GM18508 (cell line): ENCODE results near the gene SLIT3.

Experiments
- ATAC-seq: cut with Tn5 transposase; IDR thresholded peaks from one replicate; pipeline ENCODE4 v1.9.1; 2021; ENCODE audit warnings: moderate number of reproducible peaks; ENCODE audit not compliant: insufficient read depth, unreplicated experiment

The SLIT3 gene

GRCh38 chr5:168984135-168984675, 316.7 kb downstream of the SLIT3 start:
- no peak for ATAC-seq

DNA sequence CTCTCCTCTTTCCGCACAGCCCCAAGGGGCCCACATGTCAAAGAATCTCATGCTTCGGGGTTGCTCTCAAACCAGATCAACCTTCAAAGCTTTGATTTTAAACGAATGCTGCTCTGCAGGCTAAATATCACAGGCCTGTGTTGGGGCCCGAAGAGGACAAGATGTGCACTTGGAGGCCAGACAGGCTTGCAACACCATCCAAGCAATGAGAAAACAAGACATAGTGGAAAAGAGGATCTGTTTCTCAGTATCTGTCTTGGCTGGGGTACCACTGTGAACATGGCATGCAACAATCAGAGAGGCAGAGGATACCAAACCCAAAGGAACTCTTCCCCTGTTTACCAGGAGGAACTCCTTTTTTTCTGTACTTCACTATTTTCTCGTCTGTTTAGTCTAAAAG, 321.8 kb downstream of the SLIT3 start:
- no peak for ATAC-seq

- no peak for ATAC-seq
These were observed 322.4 kb downstream of the SLIT3 start for GRCh38 chr5:168978500-168978899.

- ATAC-seq: no peak
These were observed 322.9 kb downstream of the SLIT3 start for GRCh38 chr5:168978015-168978414.

- ATAC-seq: no peak
These were observed 324.5 kb downstream of the SLIT3 start for GRCh38 chr5:168976311-168976970.

DNA sequence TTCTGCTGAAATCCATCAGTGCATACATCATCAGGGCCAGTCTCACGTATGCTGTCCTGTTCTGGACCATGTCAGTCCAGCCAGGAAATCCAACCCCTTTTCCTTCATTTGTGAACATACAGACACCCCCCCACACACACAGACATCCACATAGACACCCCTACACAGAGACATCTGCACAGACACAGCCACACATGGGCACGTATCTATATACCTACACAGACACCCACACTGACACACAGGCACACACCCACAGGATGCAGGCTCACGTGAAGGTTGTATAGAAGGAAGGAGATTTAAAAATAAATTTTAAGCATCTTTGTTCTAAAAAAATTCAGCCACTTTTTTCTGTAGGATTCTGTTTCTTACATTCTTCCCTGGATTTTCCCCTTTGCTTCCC, 325.6 kb downstream of the SLIT3 start:
- ATAC-seq: no peak

GRCh38 chr5:168974082-168974481, 326.9 kb downstream of the SLIT3 start:
- ATAC-seq: no peak

DNA sequence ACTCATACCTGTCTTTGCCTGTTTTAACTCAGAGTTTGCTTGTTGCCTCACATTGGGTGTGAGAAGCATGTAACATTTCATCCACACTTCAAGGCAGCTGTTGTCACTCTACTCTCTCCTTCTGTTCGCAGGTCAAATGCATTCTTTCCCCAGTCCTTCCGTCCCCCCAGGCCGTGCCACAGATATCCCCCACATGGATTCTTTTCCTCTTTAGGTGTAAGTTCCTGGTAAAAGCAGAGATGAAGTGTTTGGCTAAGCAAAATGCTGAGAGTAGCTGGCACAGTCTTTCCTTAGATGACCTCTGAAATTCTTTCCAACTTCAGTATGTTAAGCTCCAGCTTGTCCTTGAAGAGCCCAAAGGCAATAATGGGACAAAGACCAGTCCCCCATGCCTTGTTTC, 328.2 kb downstream of the SLIT3 start:
- ATAC-seq: no peak

- no peak for ATAC-seq
These were observed 329.8 kb downstream of the SLIT3 start for GRCh38 chr5:168971100-168971499.

GRCh38 chr5:168969326-168969886, 331.5 kb downstream of the SLIT3 start:
- ATAC-seq: no peak

- no peak for ATAC-seq
These were observed 332.9 kb downstream of the SLIT3 start for GRCh38 chr5:168967882-168968620.

GRCh38 chr5:168965638-168966037, 335.3 kb downstream of the SLIT3 start:
- ATAC-seq: no peak

GRCh38 chr5:168964182-168964581, 336.8 kb downstream of the SLIT3 start:
- no peak for ATAC-seq

DNA sequence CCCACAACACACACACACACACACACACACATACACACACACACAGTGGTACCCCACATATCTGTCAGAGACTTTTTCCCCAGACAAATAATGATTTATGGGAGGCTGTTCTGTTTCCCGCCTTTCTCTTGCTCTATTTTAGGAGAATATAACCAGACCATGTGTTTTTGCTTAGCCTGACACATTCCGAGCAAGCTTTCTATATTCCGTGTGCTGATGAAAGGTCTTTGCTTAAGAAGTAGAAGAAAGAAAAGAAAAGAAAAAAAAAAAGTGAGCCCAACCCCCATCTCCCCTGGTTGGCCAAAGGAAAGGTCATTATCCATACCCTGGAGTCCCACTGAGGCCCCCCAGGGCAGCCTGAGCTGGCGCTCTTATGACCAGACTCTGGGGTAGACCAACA, 338.6 kb downstream of the SLIT3 start:
- ATAC-seq: no peak

DNA sequence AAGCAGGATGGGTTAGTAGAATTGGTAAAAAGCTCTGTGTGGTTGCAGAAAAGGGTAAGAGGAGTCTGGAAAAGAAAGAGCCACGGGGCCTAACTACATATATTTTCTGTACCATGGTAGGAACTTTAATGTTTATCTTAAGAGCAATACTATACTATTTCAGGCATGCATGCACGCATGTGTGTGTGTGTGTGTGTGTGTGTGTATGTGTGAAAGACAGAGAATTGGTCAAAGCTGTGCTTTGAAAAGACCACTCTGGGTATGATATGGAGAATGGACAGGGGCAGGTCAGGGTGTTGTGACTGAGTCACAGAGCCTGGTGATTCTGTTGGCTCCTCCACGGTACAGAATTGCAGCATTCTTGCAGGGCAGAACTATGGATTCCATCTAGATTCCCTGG, 339.3 kb downstream of the SLIT3 start:
- ATAC-seq: no peak

DNA sequence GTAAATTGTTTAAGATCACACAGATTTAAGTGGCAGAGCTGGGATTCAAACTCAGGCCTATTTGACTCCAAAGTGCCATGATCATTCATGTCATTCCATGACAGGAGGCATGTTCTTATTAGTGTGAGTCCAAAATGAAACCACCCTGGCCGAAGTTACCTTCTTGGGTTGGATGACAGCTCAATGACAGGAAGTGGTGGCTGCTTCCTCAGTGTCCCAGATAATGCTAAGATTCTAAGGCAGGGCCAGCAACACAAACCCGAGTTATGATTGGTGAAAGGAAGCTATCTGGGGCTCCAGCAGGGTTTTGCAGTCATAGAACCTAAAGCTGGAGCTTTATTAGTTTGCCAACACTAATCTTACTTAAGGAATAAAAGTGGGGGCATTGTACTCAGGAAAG, 340.4 kb downstream of the SLIT3 start:
- ATAC-seq: no peak

GRCh38 chr5:168953351-168953750, 347.6 kb downstream of the SLIT3 start:
- ATAC-seq: no peak

- no peak for ATAC-seq
These were observed 348.7 kb downstream of the SLIT3 start for GRCh38 chr5:168952196-168952595.

DNA sequence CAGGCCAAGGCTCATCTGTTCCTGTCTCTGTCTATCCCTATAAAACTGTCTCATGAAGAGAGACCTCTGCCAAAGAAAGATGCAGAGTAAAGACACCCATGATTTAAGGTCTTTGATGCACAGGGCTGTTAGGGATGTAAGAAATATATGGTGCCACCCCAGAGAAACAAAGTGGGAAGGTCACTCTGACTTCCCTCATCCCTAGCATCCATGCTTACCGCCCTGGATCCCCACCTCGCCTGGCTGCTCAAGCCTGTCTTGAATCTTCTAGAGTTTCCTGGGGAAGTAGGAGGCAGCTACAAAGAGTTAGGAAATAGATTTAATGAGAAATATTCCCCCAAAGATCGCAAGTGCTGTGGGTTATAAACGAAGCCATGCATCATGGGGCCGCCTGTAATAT, 349.2 kb downstream of the SLIT3 start:
- ATAC-seq: no peak

DNA sequence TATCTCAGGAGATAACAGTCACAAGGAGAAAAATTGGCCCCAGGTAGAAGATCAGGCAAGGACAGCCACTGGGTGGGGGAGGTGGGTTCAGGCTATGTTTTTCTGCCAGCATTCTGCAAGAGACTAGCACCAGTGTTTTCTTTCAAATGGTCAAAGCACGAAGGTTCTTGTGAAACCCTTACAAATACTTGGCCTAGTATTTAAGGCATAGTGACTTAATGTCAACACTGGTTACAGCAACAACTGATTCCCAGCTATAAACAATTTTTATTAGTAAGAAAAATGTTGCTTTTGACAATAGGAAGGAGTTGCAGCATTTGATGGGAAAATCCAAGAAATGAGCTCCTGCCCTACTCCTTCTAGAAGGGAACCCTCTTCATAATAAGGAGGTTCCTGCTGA, 349.6 kb downstream of the SLIT3 start:
- no peak for ATAC-seq

DNA sequence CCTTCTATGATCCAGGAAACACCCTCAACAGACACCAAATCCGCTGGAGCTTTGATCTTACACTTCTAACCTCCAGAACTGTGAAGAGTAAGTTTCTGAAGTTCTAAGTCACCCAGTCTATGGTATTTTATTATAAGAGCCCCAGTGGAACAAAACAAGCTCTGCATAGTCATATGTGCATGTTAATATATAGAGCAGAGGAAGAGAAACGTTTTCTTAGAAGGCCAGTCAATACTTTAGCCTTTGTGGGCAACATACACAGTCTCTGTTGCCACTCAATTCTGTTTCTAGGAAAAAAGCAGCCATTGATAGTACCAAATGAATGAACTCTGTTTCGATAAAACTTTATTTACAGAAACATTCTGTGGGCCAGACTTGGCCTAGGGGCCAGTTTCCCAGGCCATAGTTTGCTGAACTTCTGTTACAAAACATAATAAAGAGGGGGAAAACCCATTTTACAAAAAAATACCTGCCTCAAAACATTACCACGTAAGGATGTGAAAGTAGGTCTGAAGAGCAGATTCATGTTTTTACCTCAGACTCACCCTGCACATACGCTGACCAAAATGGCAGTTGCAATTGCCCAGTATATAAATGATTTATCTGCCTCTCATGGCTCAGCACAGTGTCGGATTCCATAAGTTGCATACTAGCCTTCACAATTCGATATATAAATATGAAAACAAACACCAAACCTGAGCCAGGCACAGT, 350.5 kb downstream of the SLIT3 start:
- peak; percentile 67 for ATAC-seq
